Thyroid gland (tissue), 4 donors: Measurements from ENCODE around the gene RAD21L1. TPM values are rescaled to one million over a fixed set of nuclear protein-coding genes. Genes with fewer than 3 reads are reported as not detected.

Source experiments
- DNase-seq, 2 donors: peaks; one replicate each; pipeline ENCODE4 v3.0.0-alpha.2; 2019
- H3K27ac ChIP-seq, 3 donors: fragments of 200-600 bp; sonication (generic); 1 replicate in 2 of 3; 2 replicates in 1 of 3; pipeline ENCODE4 v1.5.1; 2016 to 2019; ENCODE audit warnings: mild to moderate bottlenecking in 1 of 3, moderate library complexity in 1 of 3
- H3K27me3 ChIP-seq: fragments of 200-600 bp; sonication (generic); one replicate; pipeline ENCODE4 v1.5.1; 2019
- H3K36me3 ChIP-seq, 2 donors: fragments of 200-600 bp; sonication (generic); one replicate each; pipeline ENCODE4 v1.5.1; 2016 to 2019
- H3K4me1 ChIP-seq, 2 donors: fragments of 200-600 bp; sonication (generic); one replicate each; pipeline ENCODE4 v1.5.1; 2017 to 2019
- H3K4me3 ChIP-seq, 3 donors: fragments of 200-600 bp; sonication (generic); replicated peaks in 1 of 3; 1 replicate in 2 of 3; 2 replicates in 1 of 3; pipeline ENCODE4 v1.5.1; 2016; ENCODE audit warnings: mild to moderate bottlenecking in 1 of 3
- H3K9me3 ChIP-seq: fragments of 200-600 bp; sonication (generic); one replicate; pipeline ENCODE4 v1.5.1; 2017
- CTCF ChIP-seq, 6 experiments: fragments of 200-600 bp in 3 of 6; fragments of 450-650 bp in 3 of 6; sonication (generic) in 3 of 6; IDR thresholded peaks; one replicate each; pipeline ENCODE4 v1.5.1; 2016 to 2019; ENCODE audit warnings: antibody characterized with exemption in 6 of 6, mild to moderate bottlenecking in 2 of 6, inconsistent platforms in 1 of 6, moderate library complexity in 1 of 6
- POLR2A ChIP-seq, 2 donors: fragments of 450-650 bp; IDR thresholded peaks; one replicate each; pipeline ENCODE4 v1.6.1; 2017; ENCODE audit warnings: antibody characterized with exemption in 2 of 2, mild to moderate bottlenecking in 2 of 2, moderate library complexity in 1 of 2
- WGBS, 2 donors: methylation state at CpG; one replicate each; pipeline ENCODE4 v1.1.5; 2017; 5-methylcytosine and 5-hydroxymethylcytosine counted together
- intact Hi-C: fragments of 100-400 bp; cut with DNase I; formaldehyde crosslinking; loops from one replicate; pipeline ENCODE4 v1.15.1; 2023
- total RNA-seq, 4 donors: library from RNA; depleted of rRNA; stranded (reverse); fragments of >200 nt; gene quantifications; one replicate each; pipeline ENCODE4 v1.2.3, GENCODE V29; 2016

The RAD21L1 gene
- total RNA-seq, 4 donors from 2014 or later, result not detected

GRCh38 chr20:1190847-1191246 is 35.0 kb upstream of the RAD21L1 start:
- Histone ChIP-seq H3K27ac (no peak overlapping the region), H3K27me3 (no peaks in the 10 kb centered on the region), H3K9me3 (no peaks in the 10 kb centered on the region), H3K36me3 (no peaks in the 10 kb centered on the region), H3K4me3 (no peak overlapping the region), H3K4me1 (no peaks in the 10 kb centered on the region)
- WGBS, 2 donors, result 65 to 79% methylated on average over 3 of the region's 3 CpGs
- intact Hi-C loops, result no loop called here
- no peak for TF ChIP-seq POLR2A (IDR thresholded peaks at IDR 0.05)
- TF ChIP-seq CTCF (IDR thresholded peaks at IDR 0.05), result no peak
- DNase-seq, result no peak

DNA sequence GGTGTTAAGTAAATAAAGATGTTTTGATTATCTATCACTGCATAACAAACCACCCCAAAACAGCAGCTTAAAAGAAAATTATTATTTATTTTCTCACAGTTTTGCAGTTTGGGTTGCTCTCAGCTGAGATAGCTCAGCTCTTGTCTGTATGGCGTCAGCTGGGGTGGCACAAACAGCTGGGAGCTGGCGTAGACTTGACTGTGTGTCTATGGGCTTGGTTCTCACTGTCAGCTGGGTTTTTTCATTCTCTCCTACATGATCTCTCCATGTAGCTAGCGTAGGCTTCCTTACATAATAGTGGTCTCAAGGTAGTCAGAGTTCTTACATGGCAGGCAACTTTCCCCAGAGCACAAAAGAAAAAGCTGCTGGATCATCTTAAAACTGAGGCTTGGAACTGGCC is 34.5 kb upstream of the RAD21L1 start:
- H3K27ac ChIP-seq, result no peak overlapping the region
- no peaks in the 10 kb centered on the region for H3K36me3 ChIP-seq
- WGBS, 2 donors, result 83 to 92% methylated on average over 3 of the region's 3 CpGs
- no peaks in the 10 kb centered on the region for H3K9me3 ChIP-seq
- no peak for DNase-seq
- TF ChIP-seq POLR2A (IDR thresholded peaks at IDR 0.05) (no peak), CTCF (IDR thresholded peaks at IDR 0.05) (no peak)
- no peak overlapping the region for H3K4me3 ChIP-seq
- no peaks in the 10 kb centered on the region for H3K27me3 ChIP-seq
- intact Hi-C loops, result no loop called here
- no peaks in the 10 kb centered on the region for H3K4me1 ChIP-seq

- no peak for DNase-seq
- 88 to 100% methylated on average over 1 of the region's 1 CpG for WGBS, 2 donors
- H3K27ac ChIP-seq, result no peak overlapping the region
- intact Hi-C loops, result no loop called here
- H3K36me3 ChIP-seq, result no peaks in the 10 kb centered on the region
- TF ChIP-seq POLR2A (IDR thresholded peaks at IDR 0.05) (no peak), CTCF (IDR thresholded peaks at IDR 0.05) (no peak)
- H3K27me3 ChIP-seq, result no peaks in the 10 kb centered on the region
- H3K4me1 ChIP-seq, result no peaks in the 10 kb centered on the region
- no peaks in the 10 kb centered on the region for H3K9me3 ChIP-seq
- no peak overlapping the region for H3K4me3 ChIP-seq
Observed at GRCh38 chr20:1195226-1195625, 30.6 kb upstream of the RAD21L1 start.

- Histone ChIP-seq H3K4me1 (no peaks in the 10 kb centered on the region), H3K27me3 (no peaks in the 10 kb centered on the region), H3K9me3 (no peaks in the 10 kb centered on the region), H3K4me3 (no peak overlapping the region), H3K27ac (no peak overlapping the region), H3K36me3 (no peaks in the 10 kb centered on the region)
- WGBS, 2 donors, result 95 to 96% methylated on average over 2 of the region's 2 CpGs
- intact Hi-C loops, result no loop called here
- TF ChIP-seq POLR2A (IDR thresholded peaks at IDR 0.05), result no peak
- no peak for DNase-seq
Observed at GRCh38 chr20:1196634-1197033, 29.2 kb upstream of the RAD21L1 start.

- Histone ChIP-seq H3K27me3 (no peaks in the 10 kb centered on the region), H3K9me3 (no peaks in the 10 kb centered on the region), H3K27ac (no peak overlapping the region), H3K4me3 (no peak overlapping the region), H3K36me3 (no peaks in the 10 kb centered on the region), H3K4me1 (no peaks in the 10 kb centered on the region)
- no peak for TF ChIP-seq POLR2A (IDR thresholded peaks at IDR 0.05)
- TF ChIP-seq CTCF (IDR thresholded peaks at IDR 0.05), result no peak
- DNase-seq, result no peak
- 77 to 89% methylated on average over 7 of the region's 7 CpGs for WGBS, 2 donors
- intact Hi-C loops, result no loop called here
Observed at GRCh38 chr20:1197801-1198200, 28.0 kb upstream of the RAD21L1 start.

- Histone ChIP-seq H3K27me3 (no peaks in the 10 kb centered on the region), H3K4me1 (no peaks in the 10 kb centered on the region), H3K9me3 (no peaks in the 10 kb centered on the region), H3K36me3 (no peaks in the 10 kb centered on the region), H3K4me3 (no peak overlapping the region), H3K27ac (no peak overlapping the region)
- DNase-seq, result no peak
- 94 to 96% methylated on average over 5 of the region's 5 CpGs for WGBS, 2 donors
- no peak for TF ChIP-seq CTCF (IDR thresholded peaks at IDR 0.05)
- TF ChIP-seq POLR2A (IDR thresholded peaks at IDR 0.05), result no peak
- intact Hi-C loops, result no loop called here
Observed at GRCh38 chr20:1198751-1199150, 27.1 kb upstream of the RAD21L1 start.
